NCI-H748 treated with DMSO at 0.1 percent for 48 hours (cell line): ENCODE data around the gene NCR1.
"Not testable (repeated sequence)": the region's sequence is repeated elsewhere in the genome, so short reads cannot be mapped to it uniquely, and the experiment has no call there.

Experiments
- DNase-seq: peaks from one replicate; lab custom pipeline; 2025; lab: John Stamatoyannopoulos, UW

NCR1 gene

DNA sequence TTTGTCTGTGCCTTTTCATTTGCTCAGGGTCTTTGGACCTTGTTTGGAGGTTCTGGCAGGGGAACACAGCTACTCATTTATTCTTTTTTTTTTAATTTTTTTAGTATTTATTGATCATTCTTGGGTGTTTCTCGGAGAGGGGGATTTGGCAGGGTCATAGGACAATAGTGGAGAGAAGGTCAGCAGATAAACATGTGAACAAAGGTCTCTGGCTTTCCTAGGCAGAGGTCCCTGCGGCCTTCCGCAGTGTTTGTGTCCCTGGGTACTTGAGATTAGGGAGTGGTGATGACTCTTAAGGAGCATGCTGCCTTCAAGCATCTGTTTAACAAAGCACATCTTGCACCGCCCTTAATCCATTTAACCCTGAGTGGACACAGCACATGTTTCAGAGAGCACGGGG is 2.0 kb downstream of the NCR1 start:
- DNase-seq: not testable (repeated sequence)

- DNase-seq: no peak
Observed at GRCh38 chr19:54916822-54917221, 10.9 kb downstream of the NCR1 start.

- no peak for DNase-seq
Observed at GRCh38 chr19:54918499-54918898, 12.6 kb downstream of the NCR1 start.

DNA sequence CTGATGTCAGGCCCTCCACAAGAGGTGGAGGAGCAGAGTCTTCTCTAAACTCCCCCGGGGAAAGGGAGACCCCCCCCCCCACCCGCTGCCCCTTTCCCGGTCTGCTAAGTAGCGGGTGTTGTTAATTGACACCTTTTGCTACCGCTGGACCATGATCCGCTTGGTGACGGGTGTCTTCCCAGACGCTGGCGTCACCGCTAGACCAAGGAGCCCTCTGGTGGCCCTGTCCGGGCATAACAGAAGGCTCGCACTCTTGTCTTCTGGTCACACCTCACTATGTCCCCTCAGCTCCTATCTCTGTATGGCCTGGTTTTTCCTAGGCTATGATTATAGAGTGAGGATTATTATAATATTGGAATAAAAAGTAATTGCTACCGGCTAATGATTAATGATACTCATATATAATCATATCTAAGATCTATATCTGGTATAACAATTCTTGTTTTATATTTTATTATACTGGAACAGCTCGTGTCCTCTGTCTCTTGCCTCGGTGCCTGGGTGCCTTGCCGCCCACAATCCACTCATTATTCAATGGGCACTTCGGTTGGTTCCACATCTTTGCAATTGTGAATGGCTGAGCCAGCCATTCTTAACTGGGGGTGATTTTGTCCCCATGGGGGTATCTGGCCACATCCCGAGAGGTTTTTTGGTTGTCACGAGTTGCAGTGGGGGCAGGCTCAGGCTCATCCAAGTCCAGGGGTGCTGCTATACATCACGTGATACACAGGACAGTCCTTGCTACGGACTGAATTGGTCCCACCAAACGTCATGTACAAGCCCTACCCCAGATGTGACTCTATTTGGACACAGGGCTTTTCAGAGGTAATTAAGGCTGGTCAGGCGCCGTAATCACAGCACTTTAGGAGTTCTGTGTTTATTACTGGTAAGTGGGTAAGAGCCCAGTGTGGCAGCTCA is 14.0 kb downstream of the NCR1 start:
- DNase-seq: not testable (repeated sequence)

DNA sequence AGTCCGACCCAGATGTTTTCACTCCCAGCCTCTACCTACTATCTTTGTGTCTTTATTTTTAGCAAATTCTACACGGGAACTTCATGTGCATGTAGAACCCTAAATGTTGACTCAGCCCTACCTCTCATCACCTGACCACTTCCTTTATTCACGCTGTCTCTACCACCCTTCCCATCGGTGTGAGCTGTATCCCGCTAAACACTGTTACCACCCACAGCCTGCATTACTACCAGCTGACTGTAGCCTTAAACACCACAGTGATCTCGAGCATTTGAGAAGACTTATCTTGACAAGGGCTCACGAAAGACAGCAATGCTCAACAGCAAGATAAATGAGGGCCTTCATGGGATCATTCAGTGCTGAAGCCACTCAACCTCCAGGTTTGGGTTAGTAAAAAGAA is 15.1 kb downstream of the NCR1 start:
- DNase-seq: no peak

- no peak for DNase-seq
Observed at GRCh38 chr19:54923276-54923675, 17.3 kb downstream of the NCR1 start.

- no peak for DNase-seq
Observed at GRCh38 chr19:54928299-54928698, 22.4 kb downstream of the NCR1 start.

GRCh38 chr19:54937926-54938325 is 32.0 kb downstream of the NCR1 start:
- no peak for DNase-seq

- no peak for DNase-seq
Observed at GRCh38 chr19:54938906-54939305, 33.0 kb downstream of the NCR1 start.

GRCh38 chr19:54939538-54939937 is 33.6 kb downstream of the NCR1 start:
- not testable (repeated sequence) for DNase-seq

- not testable (repeated sequence) for DNase-seq
Observed at GRCh38 chr19:54943772-54944361, 37.9 kb downstream of the NCR1 start.

DNA sequence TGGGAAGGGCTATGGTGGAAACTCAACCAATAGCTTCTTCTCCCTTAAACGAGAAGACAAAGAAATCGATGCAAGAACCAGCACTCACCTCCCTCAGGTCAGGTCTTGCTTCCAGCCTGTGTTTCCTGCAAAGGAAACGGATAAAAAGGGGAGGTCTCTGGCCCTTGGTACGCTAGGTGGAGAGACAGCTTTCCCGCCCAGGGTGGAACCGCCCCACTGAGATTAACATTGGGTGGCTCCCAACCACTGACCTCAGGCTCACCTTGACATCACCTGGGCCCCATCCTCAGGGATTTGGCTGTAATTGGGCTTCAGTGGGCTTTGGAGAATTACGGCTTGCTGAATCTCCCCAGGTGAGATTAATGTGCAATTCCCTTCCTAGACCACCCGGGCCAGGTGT is 41.4 kb downstream of the NCR1 start, which contains the start of gene NLRP7:
Gene NLRP7 (minus strand): TSS at position 150 of the 400 bp plus-strand sequence.
- no peak for DNase-seq

DNA sequence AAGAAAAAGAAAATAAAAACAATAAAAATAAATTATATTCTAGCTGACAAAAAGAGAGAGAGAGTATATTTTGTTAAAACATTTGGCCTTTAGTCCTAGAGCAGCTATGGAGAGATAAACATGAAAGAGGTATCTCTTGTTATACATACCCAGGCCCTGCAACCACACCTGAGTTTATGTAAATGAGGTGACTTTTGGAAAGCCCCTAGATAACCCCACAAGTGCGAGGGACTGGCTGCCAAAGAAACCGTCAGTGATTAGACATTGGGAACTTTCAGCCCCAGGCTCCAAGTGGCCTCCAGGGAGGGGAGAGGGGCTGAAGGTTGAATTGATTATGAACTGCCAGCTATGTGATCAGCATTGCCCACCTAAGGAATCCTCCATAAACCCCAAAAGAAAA is 43.5 kb downstream of the NCR1 start:
- no peak for DNase-seq

- DNase-seq: not testable (repeated sequence)
Observed at GRCh38 chr19:54950580-54950979, 44.6 kb downstream of the NCR1 start.

- DNase-seq: no peak
Observed at GRCh38 chr19:54952591-54953344, 46.8 kb downstream of the NCR1 start.

DNA sequence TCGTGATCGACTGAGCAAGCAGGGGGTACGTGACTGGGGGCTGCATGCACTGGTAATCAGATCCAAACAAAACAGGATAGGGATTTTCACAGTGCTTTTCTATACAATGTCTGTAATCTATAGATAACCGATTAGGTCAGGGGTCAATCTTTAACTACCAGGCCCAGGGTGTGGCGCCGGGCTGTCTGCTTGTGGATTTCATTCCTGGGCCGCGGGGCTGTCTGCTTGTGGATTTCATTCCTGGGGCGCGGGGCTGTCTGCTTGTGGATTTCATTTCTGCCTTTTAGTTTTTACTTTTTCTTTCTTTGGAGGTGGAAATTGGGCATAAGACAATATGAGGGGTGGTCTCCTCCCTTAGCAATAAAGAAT is 47.4 kb downstream of the NCR1 start:
- DNase-seq: not testable (repeated sequence)

DNA sequence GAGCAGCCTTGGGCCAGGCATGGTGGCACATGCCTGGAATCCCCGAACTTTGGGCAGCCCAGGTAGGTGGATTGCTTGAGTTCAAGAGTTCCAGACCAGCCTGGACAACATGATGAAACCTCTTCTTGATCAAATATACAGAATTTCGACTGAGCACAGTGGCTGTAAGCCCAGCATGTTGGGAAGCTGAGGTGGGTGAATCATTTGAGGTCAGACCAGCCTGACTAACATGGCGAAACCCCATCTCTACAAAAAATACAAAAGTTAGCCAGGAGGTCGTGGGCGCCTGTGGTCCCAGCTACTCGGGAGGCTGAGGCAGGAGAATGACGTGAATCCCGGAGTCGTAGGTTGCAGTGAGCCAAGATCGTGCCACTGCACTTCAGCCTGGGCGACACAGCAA is 49.4 kb downstream of the NCR1 start:
- no peak for DNase-seq

DNA sequence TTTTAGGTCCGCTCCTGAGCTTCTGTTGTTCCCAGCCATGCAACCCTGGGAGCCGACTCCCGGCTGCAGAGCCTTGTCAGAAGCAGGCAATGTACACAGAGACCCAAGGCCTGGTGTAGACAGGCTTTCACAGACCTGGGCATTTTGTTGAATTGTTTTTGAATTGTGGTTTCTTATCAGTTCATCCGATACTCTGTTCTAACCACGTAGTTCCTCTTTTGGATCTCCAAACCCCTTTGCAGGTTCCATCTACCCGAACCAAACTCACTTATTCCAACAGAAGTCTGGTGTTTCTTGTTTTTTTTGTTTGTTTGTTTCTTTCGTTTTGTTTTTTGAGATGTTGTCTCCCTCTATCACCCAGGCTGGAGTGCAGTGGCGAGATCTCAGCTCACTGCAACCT is 53.9 kb downstream of the NCR1 start:
- no peak for DNase-seq
